HG02852 (cell line): Measurements from ENCODE around the gene POTEE.
"Not testable (repeated sequence)": the region's sequence is repeated elsewhere in the genome, so short reads cannot be mapped to it uniquely, and the experiment has no call there.

Experiments used
- ATAC-seq: cut with Tn5 transposase; IDR thresholded peaks from one replicate; pipeline ENCODE4 v1.9.1; 2021; ENCODE audit warnings: mild to moderate bottlenecking, moderate library complexity; ENCODE audit not compliant: unreplicated experiment

POTEE gene

GRCh38 chr2:131209030-131209772 is at the start of gene POTEE:
POTEE (plus strand) TSS chr2:131209536; CDS start chr2:131218403, 8,867 bp downstream.
- not testable (repeated sequence) for ATAC-seq

GRCh38 chr2:131165562-131165961 is 43.8 kb upstream of the POTEE start:
- not testable (repeated sequence) for ATAC-seq

GRCh38 chr2:131168538-131168937 is 40.8 kb upstream of the POTEE start:
- ATAC-seq = no peak

GRCh38 chr2:131178050-131178449 is 31.3 kb upstream of the POTEE start:
- not testable (repeated sequence) for ATAC-seq

GRCh38 chr2:131178721-131179418 is 30.5 kb upstream of the POTEE start:
- ATAC-seq = not testable (repeated sequence)

- ATAC-seq = not testable (repeated sequence)
Measured at GRCh38 chr2:131181451-131181850, 27.9 kb upstream of the POTEE start.

- ATAC-seq = not testable (repeated sequence)
Measured at GRCh38 chr2:131193421-131193820, 15.9 kb upstream of the POTEE start.

- ATAC-seq = not testable (repeated sequence)
Measured at GRCh38 chr2:131196186-131196585, 13.2 kb upstream of the POTEE start.

- ATAC-seq = no peak
Measured at GRCh38 chr2:131201098-131201497, 8.2 kb upstream of the POTEE start.

GRCh38 chr2:131207839-131208238 is 1.5 kb upstream of the POTEE start:
- not testable (repeated sequence) for ATAC-seq

GRCh38 chr2:131209773-131210104 is 403 bp downstream of the POTEE start:
- not testable (repeated sequence) for ATAC-seq

GRCh38 chr2:131210434-131211211 is 1.3 kb downstream of the POTEE start:
- ATAC-seq = not testable (repeated sequence)

GRCh38 chr2:131217238-131217986 is 8.1 kb downstream of the POTEE start:
- ATAC-seq = not testable (repeated sequence)

- ATAC-seq = not testable (repeated sequence)
Measured at GRCh38 chr2:131235543-131236449, 26.5 kb downstream of the POTEE start.
